Measurements from ENCODE around the gene INPP5E. TPM values are rescaled to one million over a fixed set of nuclear protein-coding genes. Genes with fewer than 3 reads are reported as not detected.

The INPP5E gene, protein sequence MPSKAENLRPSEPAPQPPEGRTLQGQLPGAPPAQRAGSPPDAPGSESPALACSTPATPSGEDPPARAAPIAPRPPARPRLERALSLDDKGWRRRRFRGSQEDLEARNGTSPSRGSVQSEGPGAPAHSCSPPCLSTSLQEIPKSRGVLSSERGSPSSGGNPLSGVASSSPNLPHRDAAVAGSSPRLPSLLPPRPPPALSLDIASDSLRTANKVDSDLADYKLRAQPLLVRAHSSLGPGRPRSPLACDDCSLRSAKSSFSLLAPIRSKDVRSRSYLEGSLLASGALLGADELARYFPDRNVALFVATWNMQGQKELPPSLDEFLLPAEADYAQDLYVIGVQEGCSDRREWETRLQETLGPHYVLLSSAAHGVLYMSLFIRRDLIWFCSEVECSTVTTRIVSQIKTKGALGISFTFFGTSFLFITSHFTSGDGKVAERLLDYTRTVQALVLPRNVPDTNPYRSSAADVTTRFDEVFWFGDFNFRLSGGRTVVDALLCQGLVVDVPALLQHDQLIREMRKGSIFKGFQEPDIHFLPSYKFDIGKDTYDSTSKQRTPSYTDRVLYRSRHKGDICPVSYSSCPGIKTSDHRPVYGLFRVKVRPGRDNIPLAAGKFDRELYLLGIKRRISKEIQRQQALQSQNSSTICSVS
- 13.8 and 24.0 TPM in 2 replicates for total RNA-seq (ENCODE audit: low replicate concordance)
- long read RNA-seq, full-length matches to known transcripts, result 1 of 2 reads
- long read RNA-seq, partial matches to known transcripts, result 0 of 2 reads
- long read RNA-seq, other reads (novel, unspliced or antisense), result 1 of 2 reads

DNA sequence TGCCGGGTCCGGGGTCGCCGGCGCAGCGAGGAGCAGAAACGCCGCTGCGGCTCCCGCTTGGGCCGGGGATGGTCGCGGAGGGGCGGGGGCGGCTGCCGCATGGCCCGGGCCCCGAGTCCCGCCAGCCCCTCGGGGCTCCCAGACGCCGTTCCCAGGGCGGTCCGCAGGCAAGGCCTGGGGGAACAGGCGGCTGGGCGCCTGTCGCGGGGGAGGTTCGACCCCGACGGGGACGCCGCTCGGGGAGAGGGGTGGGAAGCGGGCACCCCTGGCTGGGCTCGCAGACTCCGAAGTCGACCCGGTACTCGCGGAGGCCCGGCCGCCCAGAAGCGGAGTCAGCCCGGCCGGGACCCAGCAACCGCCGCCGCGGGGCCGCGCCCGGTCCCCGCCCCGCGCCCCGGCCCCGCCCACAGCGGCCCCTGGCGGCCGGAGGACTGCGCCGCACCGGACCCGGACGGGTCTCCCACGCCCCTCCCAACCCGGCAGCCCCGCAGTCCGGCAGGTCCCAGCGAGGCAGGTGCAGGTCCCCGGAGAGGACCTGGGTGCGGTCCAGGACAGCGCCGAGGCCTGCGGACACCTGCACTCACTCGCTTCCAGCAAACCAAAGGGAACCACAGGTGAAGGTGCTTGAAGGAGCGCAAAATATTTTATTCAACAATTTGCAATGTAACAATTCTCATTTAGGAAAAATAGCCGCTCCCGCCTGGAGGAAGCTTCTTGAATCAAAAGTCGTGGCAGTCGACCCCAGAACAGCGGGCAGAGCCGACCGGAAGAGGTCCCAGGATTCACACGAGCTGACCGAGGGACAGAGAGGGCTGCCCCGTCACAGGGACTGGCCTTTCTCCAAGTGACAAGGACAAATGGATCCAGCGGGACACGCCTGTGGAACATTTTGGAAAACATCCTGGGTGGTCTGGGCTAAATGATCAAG lies at the start of gene INPP5E:
TSS of gene INPP5E (minus strand) at position 365 of the 928 bp plus-strand sequence. CDS start 426 bp downstream, outside the sequence.
- H3K4me3 Mint-ChIP-seq, result peak within 1 kb of the TSS; percentile 91
- TF ChIP-seq, protein P1, sequence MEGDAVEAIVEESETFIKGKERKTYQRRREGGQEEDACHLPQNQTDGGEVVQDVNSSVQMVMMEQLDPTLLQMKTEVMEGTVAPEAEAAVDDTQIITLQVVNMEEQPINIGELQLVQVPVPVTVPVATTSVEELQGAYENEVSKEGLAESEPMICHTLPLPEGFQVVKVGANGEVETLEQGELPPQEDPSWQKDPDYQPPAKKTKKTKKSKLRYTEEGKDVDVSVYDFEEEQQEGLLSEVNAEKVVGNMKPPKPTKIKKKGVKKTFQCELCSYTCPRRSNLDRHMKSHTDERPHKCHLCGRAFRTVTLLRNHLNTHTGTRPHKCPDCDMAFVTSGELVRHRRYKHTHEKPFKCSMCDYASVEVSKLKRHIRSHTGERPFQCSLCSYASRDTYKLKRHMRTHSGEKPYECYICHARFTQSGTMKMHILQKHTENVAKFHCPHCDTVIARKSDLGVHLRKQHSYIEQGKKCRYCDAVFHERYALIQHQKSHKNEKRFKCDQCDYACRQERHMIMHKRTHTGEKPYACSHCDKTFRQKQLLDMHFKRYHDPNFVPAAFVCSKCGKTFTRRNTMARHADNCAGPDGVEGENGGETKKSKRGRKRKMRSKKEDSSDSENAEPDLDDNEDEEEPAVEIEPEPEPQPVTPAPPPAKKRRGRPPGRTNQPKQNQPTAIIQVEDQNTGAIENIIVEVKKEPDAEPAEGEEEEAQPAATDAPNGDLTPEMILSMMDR (conservative IDR thresholded peaks at IDR 0.05), result peak; percentile 80
- peak; percentile 91 for DNase-seq (ENCODE audit: extremely low spot score, unreplicated experiment)
- H3K27me3 Mint-ChIP-seq, result no peaks in the 10 kb centered on the region
- H3K4me1 Mint-ChIP-seq (ENCODE audit: unreplicated experiment), result peaks cover 24% of the 10 kb centered on the region
- peaks cover 6% of the 10 kb centered on the region for H3K36me3 Mint-ChIP-seq
- H3K27ac Mint-ChIP-seq, result peak within 1 kb of the TSS; percentile 46
- no peaks in the 10 kb centered on the region for H3K9me3 Mint-ChIP-seq

DNA sequence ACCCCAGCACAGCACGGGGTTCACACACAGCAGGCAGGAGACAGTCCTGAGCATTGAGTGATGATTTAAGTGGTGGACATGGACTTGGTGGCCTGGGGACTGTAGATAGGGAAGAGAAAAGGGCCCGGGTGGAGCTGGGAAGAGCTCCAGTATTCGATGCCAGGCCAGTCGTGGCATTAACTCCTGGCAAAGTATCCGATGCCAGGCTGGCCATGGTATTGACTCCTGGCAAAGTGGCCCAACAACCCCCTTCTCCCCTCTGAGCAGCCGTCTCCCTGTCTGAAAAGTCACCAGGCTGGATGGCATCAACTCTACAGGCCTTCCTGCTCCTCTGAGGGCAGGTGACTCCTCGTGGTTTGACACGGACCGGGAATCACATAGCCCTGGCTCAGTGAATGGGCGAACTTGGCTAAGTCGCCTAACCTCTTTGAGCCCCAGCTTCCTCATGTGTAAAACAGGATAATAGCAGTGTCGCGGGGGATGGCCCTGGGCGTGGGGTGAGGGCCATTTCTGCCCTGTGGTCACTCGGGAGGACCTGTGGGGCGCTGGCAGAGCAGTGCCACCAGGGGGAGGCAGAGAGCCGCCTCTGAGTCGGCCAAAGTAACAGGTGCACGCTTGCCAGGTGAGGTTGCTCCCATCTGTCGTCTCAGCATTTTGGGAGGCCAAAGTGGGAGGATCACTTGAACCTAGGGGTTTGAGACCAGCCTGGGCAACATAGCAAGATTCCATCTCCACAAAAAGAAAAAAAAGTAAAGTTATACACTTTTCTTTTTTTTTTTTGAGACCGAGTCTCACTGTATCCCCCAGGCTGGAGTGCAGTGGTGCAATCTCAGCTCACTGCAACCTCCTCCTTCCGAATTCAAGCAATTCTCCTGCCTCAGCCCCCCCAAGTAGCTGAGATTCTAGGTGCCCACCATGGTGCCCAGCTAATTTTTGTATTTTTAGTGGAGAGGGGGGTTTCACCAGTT lies 48.9 kb upstream of the INPP5E start:
- Mint-ChIP-seq H3K27me3 (no peaks in the 10 kb centered on the region), H3K9me3 (no peaks in the 10 kb centered on the region), H3K4me1 (ENCODE audit: unreplicated experiment) (no peaks in the 10 kb centered on the region), H3K4me3 (no peak overlapping the region), H3K36me3 (no peaks in the 10 kb centered on the region), H3K27ac (no peak overlapping the region)
- no peak for DNase-seq (ENCODE audit: extremely low spot score, unreplicated experiment)
- TF ChIP-seq, protein P1 (conservative IDR thresholded peaks at IDR 0.05), result peak; percentile 99

DNA sequence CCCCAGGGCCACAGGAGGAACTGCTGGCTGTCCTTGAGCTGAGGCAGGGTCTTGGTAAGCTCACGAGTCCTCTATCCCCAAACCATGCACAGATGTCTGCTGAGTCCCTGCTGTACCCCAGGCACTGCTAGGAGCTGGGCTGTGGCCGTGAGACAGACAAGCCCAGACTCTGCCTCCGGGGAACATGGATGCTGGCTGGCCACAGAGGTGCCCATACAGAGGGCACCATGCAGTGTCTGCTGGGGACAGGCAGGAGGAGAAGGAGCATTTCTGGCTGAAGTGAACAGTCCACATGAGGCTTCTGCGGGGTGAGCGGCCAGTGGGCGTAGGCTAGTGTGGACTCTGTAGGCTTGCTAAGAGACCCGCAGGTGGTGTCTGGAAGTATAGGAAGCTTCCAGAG lies 48.0 kb upstream of the INPP5E start:
- no peak overlapping the region for H3K27ac Mint-ChIP-seq
- no peak for DNase-seq (ENCODE audit: extremely low spot score, unreplicated experiment)
- no peaks in the 10 kb centered on the region for H3K27me3 Mint-ChIP-seq
- H3K9me3 Mint-ChIP-seq, result no peaks in the 10 kb centered on the region
- no peak overlapping the region for H3K4me3 Mint-ChIP-seq
- H3K4me1 Mint-ChIP-seq (ENCODE audit: unreplicated experiment), result no peaks in the 10 kb centered on the region
- no peaks in the 10 kb centered on the region for H3K36me3 Mint-ChIP-seq
- TF ChIP-seq, protein P1 (conservative IDR thresholded peaks at IDR 0.05), result no peak

DNA sequence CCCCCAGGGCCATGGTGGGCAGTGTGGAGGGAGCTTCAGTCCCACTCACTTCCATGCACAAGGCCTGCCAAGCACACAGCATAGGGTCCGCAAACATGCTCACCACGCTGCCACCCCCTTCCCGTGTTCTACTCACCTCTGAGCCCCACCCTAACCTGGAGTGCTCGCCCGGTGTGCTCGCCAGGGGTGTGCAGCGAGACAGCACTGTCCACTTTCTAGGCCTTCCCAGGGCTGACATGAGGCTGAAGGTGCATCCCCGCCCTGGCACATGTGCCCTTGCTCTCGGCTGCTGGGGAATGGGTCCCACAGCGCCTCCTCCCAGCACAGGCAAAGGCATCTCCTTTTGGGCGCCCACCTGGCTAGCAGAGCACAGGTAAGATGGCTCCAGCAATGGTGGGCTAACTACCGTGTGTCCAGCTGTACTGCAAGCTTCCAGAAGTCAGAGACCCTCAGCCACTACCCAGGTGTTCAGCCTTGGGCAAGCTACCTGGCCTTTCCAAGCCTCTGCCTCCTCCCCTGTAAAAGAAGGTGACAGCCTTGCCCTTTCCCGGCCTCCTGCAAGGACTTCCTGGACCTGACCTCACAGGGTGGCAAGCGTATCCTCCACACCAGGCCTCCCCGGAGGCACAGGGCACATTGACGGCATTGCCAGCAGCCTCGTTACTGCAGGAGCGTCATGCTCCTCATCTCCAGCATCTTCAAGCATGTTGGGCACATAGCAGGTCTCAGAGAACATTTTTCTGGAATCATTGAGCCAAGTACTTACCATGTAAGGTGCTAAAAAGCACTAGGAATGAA lies 47.4 kb upstream of the INPP5E start:
- Mint-ChIP-seq H3K27ac (no peak overlapping the region), H3K4me1 (ENCODE audit: unreplicated experiment) (peaks cover under 1% of the 10 kb centered on the region), H3K27me3 (no peaks in the 10 kb centered on the region), H3K4me3 (no peak overlapping the region), H3K36me3 (no peaks in the 10 kb centered on the region), H3K9me3 (no peaks in the 10 kb centered on the region)
- DNase-seq (ENCODE audit: extremely low spot score, unreplicated experiment), result no peak
- TF ChIP-seq, protein P1 (conservative IDR thresholded peaks at IDR 0.05), result no peak

All from type B pancreatic cell (in vitro differentiated cells).